ENCODE data around the gene MLEC. TPM values are rescaled to one million over a fixed set of nuclear protein-coding genes. Genes with fewer than 3 reads are reported as not detected.

The MLEC gene
- total RNA-seq, 1 donor from 2014 or later, result 50.8 TPM

GRCh38 chr12:120692524-120693033, 5.6 kb downstream of the MLEC start:
- TF ChIP-seq CTCF (IDR thresholded peaks at IDR 0.05; ENCODE audit: partially characterized antibody, unreplicated experiment), result no peak
- DNase-seq, result no peak
- peaks cover 41% of the 10 kb centered on the region for H3K4me1 Mint-ChIP-seq (ENCODE audit: low read depth, unreplicated experiment)
- peak overlapping the region; percentile 36 for H3K27ac Mint-ChIP-seq (ENCODE audit: unreplicated experiment)
- H3K9me3 Mint-ChIP-seq (ENCODE audit: unreplicated experiment), result peaks cover 1% of the 10 kb centered on the region
- no peaks in the 10 kb centered on the region for H3K27me3 Mint-ChIP-seq (ENCODE audit: unreplicated experiment)
- H3K36me3 Mint-ChIP-seq (ENCODE audit: unreplicated experiment), result no peaks in the 10 kb centered on the region
- peak overlapping the region; percentile 27 for H3K4me3 Mint-ChIP-seq (ENCODE audit: unreplicated experiment)

GRCh38 chr12:120693848-120694247, 6.9 kb downstream of the MLEC start:
- Mint-ChIP-seq H3K9me3 (ENCODE audit: unreplicated experiment) (no peaks in the 10 kb centered on the region), H3K4me1 (ENCODE audit: low read depth, unreplicated experiment) (peaks cover 32% of the 10 kb centered on the region), H3K4me3 (ENCODE audit: unreplicated experiment) (no peak overlapping the region), H3K36me3 (ENCODE audit: unreplicated experiment) (no peaks in the 10 kb centered on the region), H3K27ac (ENCODE audit: unreplicated experiment) (no peak overlapping the region), H3K27me3 (ENCODE audit: unreplicated experiment) (no peaks in the 10 kb centered on the region)
- DNase-seq, result no peak
- no peak for TF ChIP-seq CTCF (IDR thresholded peaks at IDR 0.05; ENCODE audit: partially characterized antibody, unreplicated experiment)

- no peak for TF ChIP-seq CTCF (IDR thresholded peaks at IDR 0.05; ENCODE audit: partially characterized antibody, unreplicated experiment)
- no peaks in the 10 kb centered on the region for H3K36me3 Mint-ChIP-seq (ENCODE audit: unreplicated experiment)
- H3K27me3 Mint-ChIP-seq (ENCODE audit: unreplicated experiment), result no peaks in the 10 kb centered on the region
- no peak overlapping the region for H3K4me3 Mint-ChIP-seq (ENCODE audit: unreplicated experiment)
- no peaks in the 10 kb centered on the region for H3K9me3 Mint-ChIP-seq (ENCODE audit: unreplicated experiment)
- no peak overlapping the region for H3K27ac Mint-ChIP-seq (ENCODE audit: unreplicated experiment)
- no peak for DNase-seq
- peaks cover 19% of the 10 kb centered on the region for H3K4me1 Mint-ChIP-seq (ENCODE audit: low read depth, unreplicated experiment)
These were observed 9.7 kb downstream of the MLEC start for GRCh38 chr12:120696626-120697025.

GRCh38 chr12:120697344-120697743, 10.4 kb downstream of the MLEC start:
- Mint-ChIP-seq H3K4me3 (ENCODE audit: unreplicated experiment) (no peak overlapping the region), H3K27ac (ENCODE audit: unreplicated experiment) (no peak overlapping the region), H3K36me3 (ENCODE audit: unreplicated experiment) (no peaks in the 10 kb centered on the region), H3K4me1 (ENCODE audit: low read depth, unreplicated experiment) (peaks cover 15% of the 10 kb centered on the region), H3K27me3 (ENCODE audit: unreplicated experiment) (no peaks in the 10 kb centered on the region), H3K9me3 (ENCODE audit: unreplicated experiment) (no peaks in the 10 kb centered on the region)
- no peak for TF ChIP-seq CTCF (IDR thresholded peaks at IDR 0.05; ENCODE audit: partially characterized antibody, unreplicated experiment)
- no peak for DNase-seq

GRCh38 chr12:120698665-120699064, 11.7 kb downstream of the MLEC start:
- Mint-ChIP-seq H3K27me3 (ENCODE audit: unreplicated experiment) (no peaks in the 10 kb centered on the region), H3K4me3 (ENCODE audit: unreplicated experiment) (no peak overlapping the region), H3K36me3 (ENCODE audit: unreplicated experiment) (no peaks in the 10 kb centered on the region), H3K27ac (ENCODE audit: unreplicated experiment) (no peak overlapping the region), H3K9me3 (ENCODE audit: unreplicated experiment) (no peaks in the 10 kb centered on the region), H3K4me1 (ENCODE audit: low read depth, unreplicated experiment) (peaks cover 5% of the 10 kb centered on the region)
- no peak for DNase-seq
- TF ChIP-seq CTCF (IDR thresholded peaks at IDR 0.05; ENCODE audit: partially characterized antibody, unreplicated experiment), result no peak

Measured in glutamatergic neuron (in vitro differentiated cells).